Activated CD4-positive, alpha-beta T cell treated with anti-CD3 and anti-CD28 coated beads, Interleukin-2, Interleukin-6, amounts not matched to agents 100 ng/mL and 50 ng/mL, durations not matched to agents 16 hours and 8 hours (primary cell): ENCODE results near the gene C1orf94.

Experiments
- DNase-seq: peaks from one replicate; pipeline ENCODE4 v3.0.0-alpha.2; 2020

The C1orf94 gene, protein sequence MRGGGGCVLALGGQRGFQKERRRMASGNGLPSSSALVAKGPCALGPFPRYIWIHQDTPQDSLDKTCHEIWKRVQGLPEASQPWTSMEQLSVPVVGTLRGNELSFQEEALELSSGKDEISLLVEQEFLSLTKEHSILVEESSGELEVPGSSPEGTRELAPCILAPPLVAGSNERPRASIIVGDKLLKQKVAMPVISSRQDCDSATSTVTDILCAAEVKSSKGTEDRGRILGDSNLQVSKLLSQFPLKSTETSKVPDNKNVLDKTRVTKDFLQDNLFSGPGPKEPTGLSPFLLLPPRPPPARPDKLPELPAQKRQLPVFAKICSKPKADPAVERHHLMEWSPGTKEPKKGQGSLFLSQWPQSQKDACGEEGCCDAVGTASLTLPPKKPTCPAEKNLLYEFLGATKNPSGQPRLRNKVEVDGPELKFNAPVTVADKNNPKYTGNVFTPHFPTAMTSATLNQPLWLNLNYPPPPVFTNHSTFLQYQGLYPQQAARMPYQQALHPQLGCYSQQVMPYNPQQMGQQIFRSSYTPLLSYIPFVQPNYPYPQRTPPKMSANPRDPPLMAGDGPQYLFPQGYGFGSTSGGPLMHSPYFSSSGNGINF

GRCh38 chr1:34176830-34177603 lies at the start of gene C1orf94:
Gene C1orf94, plus strand, starts transcription at chr1:34176907. Its CDS starts 883 bp downstream, at chr1:34177790.
- DNase-seq = no peak

DNA sequence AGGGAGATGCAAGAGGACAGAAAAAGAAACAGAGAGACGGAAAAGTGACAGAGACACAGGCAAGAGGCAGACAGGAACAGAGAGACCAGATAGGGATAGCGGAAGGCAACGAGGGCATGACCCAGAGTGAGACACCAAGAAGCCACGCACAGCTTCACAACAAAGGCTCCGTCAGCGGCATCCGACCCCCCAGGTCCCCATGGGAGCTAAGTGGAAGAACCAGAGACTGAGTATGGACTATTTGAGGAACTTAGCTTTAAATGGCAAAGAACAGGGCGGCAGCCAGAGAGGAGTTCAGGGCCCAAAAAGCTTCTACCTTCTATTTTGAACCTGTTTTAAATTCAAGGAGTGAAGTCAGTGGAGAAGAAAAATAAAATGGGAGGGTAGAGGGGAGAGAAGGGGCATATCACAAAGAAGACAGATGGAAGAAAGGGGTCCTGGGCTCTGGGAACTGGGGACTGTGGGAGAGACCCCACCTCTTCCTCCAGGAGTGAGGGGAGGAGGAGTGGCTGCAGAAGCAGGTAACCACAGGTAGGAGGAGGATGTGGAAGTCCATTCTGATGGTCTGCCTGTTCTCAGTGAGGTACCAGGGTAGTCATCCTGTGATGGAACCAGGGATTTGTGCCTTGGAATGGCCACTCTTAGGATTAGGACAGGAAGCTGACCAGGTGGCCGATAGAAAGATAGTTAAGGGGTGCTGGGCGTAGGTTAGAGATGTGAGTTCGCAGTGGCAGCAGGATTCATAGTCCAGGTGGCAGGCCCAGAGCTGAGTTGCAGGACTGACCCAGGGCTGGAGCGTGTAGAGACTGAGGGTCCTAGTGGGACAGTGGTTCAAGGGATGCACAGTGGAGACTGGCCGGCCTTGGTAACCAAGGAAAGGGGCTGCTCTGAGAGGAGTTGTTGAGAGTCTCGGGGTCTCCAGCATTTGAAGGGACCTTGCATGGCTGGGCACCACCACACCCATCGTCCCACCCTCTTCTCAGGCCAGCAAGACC lies 49.4 kb upstream of the C1orf94 start:
- DNase-seq = no peak

GRCh38 chr1:34128186-34128889 lies 48.4 kb upstream of the C1orf94 start:
- no peak for DNase-seq

DNA sequence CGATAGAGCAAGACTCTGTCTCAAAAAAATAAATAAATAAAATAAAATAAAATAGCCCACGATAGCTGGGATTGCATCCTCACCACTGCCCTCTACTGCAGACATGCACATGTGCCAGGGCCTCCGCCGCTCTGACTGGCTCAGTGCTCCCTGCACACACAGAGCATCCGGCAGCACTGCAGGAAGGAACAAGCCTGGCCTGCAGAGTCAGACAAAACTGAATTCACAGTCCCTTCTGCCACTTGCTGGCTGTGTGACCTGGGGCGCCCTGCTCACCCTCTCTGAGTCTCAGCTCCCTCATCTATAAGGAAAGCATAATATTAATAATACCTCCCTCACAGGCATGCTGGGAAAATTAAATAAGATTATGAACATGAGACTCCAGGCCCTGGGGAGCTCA lies 47.1 kb upstream of the C1orf94 start:
- no peak for DNase-seq

DNA sequence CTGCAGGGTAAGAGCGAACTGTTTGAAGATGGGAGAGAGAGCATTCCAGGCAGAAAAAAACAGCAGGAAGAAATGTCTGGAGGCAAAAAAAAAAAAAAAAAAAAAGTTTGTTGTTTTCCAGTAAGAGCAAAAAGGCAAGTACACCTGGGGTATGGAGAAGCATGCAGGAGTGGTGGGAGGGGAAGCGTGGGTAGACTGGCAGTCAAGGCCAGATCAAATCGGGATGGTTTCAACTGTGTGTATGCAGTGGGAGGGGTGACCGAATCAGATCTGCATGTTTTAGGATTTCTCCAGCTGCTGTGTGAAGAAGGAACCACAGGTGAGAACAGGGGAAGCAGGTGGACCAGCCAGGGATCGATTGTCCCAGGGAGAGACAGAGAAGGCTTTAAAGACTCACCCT lies 46.4 kb upstream of the C1orf94 start:
- DNase-seq = no peak

GRCh38 chr1:34131396-34132160 lies 45.1 kb upstream of the C1orf94 start:
- DNase-seq = no peak

GRCh38 chr1:34132161-34132420 lies 44.6 kb upstream of the C1orf94 start:
- no peak for DNase-seq

DNA sequence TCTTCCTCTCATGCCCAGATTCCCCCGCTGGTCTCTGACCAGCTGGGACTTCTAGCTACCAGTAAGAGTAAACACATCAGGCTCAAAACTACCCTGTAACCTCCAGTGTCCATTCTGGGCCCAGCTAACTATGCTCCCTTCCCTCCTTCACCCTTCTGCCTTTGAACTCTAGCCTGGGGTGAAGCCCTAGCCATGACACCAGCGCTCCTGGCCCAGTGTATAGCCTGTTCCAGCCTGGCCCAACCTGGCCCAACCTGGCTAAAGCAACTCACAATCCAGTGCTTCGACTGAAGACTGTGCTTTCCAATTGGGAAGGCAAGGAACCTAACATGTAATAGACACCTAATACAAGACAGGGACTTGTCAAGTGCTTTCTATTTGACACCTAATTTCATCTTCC lies 39.3 kb upstream of the C1orf94 start:
- no peak for DNase-seq

DNA sequence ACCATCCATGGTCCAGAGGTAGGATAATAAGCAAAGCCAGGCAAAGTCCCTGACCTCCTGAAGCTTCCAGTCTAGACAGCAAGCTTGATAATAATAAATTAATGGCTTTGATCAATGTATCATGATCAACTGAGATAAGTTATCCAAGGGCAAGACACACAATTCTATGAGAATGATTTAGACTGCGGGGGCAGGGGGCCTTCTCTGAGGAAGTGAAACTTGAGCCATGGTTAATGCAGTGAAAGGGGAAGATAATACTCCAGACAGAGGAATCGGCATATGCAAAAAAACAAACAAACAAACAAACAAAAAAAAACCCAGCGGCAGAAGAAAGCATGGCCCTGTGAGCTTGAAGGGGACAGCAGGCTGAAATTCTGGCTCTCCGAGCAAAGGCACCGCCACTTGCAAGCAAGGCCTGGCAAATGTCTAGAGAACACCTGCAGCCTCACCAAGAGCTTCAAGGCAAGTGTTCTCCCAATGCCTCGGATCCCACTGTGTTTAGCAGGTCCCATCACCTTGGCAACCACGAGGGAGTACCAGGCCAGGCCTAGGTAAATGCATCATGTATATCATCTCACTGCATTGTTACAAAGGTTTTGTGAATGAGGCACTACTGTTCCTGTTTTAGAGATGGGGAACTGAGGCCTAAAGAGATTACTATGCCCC lies 36.6 kb upstream of the C1orf94 start:
- no peak for DNase-seq

DNA sequence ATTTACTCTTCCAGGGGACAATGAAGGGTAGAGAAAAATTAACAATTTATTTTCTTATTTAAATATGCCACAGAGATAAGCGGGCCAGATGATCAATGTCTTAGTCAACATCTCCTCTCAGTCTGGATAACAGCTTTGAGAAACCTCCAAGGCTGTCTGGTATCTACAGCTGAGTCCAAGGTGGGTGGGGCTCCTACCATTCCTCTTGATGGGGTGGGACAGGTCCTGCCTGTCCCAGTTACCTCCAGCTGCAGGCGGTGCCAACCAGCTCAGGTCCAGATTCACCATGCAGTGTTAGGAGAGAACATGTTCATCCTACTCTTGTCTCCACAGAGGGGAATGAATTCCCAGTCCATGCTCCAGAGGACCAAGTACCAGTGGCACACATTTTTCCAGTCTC lies 32.7 kb upstream of the C1orf94 start:
- DNase-seq = no peak

DNA sequence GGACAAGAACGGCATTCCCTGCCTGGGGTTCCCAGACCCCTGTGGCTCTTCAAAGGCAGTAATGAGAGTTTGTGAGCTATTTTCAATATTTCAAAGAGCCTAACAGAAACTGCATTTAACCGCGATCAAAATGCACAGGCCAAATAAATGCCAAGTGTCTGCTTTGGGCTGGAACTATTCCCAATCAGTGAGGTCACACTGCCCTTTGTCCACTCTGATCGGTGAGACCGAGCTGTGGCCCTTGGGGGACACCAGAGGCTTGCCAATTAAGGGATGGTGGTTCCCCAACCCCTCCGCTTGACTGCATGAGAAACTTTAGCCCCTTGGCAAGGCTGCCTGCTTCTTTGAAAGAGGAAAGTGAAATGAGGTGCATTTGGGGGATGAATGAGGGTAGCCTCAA lies 31.9 kb upstream of the C1orf94 start:
- no peak for DNase-seq

DNA sequence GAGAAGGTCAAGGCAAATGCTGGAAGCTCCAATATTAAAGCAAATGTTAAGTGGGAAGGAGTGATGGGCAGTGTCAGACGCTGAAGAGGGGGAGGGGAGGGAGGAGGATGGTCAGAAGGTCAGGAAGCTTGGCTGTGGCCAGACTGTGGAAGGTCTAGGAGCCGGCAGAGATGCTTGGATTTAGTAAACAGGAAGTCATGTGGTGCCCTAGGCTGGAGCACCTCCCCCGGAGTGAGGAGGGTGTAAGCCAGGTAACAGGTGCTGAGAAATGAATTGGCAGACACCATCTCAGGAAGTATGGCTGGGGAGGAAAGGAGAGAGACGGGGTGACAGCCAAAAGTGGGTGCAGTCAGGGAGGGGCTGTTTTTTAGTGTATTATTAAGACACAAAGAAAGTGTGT lies 29.4 kb upstream of the C1orf94 start:
- DNase-seq = no peak

DNA sequence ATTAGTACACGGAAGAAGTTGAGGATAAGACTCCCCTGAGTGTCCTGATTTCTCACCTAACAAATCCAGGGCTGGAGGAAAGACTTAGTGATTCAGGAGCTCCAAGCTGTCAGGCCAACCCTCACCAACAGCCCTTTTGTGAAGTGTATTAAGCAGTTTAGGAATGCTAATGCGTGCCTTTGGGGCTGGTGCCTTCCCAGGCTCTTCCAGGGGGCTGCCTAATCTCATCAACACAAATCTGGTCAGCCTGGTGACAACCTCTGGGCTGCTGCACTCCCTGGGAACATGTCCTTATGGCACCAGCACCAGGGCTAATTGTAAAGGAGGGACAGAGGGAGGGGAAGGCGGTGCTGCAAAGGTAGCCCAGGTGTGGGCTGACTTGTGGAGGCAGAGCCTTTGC lies 27.2 kb upstream of the C1orf94 start:
- DNase-seq = no peak

DNA sequence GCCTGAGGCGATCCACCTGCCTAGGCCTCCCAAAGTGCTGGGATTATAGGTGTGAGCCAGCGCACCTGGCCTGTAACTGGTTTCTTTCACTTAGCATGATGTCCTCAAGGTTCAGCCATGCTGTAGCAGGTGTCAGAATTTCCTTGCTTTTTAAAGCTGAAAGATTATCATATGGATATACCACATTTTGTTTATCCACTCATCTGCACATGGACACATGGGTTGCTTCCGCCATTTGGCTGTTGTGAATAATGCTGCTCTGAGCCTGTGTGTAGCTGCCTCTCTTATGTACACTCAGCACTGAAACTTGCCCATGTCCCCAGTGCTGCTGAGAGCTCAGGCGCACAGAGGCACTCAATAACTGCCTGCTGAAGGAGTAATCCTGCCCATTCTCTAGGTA lies 23.5 kb upstream of the C1orf94 start:
- no peak for DNase-seq

DNA sequence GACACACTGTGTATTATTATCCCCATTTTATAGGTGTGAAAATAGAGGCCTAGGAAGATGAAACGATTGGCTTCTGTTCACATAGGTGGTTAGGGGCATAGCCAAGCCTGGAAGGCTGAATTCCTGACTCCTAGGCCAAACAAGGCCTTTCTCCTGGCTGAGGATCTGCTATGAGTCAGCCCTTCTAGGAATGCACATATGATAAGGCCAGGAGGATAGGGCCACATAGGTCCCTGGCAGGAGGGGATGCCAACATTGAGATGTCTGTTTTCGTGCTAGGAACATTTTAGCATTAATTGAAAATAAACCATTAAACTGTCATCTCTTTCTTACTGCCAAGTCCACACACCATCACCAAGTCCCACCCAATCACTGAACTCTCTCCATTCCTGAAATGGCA lies 20.8 kb upstream of the C1orf94 start:
- no peak for DNase-seq

- DNase-seq = no peak
Measured at GRCh38 chr1:34156739-34157138, 20.0 kb upstream of the C1orf94 start.

DNA sequence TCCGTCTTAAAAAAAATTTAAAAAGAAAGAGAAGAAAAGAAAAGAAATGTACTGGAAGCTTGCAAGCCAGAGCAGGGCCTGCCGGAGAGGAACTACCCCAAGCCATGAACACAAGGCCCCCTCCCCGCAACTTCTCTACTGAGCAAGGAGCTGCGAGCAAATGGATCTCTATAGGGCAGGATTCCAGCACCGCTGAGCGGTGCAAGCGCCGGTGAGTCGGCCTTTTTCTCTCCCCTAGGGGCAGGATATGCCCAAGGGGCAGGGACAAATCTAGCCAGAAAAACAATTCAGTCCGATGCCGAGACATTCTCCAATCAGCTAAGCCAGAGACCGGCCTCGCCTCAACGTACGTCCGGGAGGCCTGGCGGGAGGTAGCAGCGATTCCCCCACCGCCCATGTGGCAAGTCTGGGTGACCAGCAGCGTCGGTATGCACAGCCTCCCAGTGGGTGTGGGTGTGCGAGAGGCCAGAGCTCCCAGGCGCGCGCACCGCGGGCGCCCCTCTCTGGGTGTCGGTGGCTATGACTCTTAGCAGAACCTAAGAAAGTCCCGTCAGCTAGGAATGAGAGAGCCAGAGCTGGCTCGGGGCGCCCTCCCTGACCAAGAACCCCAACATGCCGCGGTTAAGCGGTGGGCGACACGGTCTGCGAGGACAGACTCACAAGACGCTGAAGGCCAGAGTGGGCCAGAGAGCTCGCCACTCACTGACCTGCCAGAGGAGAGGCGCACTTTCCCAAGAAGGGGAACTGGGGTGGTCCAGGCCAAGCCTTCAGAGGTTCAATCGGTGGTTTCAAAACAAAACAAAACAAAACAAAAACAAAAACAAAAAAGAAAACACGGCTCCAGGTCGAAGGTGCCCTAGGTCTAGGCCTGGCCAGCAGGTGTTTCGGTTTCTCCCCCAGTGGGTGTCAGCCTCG lies 13.6 kb upstream of the C1orf94 start:
- DNase-seq = peak; percentile 62

DNA sequence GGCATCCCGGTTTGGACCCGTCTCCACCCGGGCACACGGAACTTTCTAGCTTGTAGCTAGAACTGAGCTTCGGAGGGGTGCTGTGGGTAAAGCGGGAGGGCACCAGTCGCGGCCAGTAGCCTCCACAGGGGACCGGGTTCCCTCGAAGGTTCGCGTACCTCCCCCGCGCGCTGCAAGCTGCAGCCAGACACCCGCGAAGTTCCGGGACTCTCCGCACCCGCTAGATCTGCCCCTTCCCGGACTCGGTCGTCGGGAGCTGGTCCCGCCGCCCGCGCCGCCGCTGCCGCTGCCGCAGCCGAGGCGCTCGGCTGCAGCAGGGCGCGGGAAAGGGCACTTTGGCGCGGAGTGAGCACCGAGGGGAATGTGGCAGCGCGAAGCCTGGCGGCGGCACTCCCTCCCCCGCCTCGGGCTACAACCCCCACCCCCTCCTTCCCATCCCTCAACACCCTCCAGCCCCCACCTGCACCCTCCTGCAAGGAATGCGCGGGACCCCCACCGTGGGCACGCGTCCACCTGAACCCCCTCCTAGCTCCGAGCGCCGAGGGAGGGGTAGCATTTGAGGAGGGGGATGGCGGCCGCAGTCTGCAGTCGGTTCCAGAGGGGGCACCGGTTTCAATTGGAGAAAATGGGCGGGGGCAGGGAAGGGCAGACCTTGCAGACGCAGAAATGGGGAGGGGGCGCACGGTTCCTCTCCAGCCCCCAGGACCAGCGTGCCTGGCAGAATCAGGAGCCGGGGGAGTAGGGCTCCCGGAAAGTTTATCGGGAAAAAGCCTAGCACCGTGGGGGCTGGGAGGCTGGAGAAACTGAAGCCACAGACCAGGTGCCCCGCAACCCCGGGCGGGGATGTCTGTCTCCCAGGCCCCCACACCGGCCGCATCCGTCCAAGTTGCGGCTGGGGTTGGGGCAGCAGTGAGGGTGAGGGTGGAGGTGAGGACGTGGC lies 12.6 kb upstream of the C1orf94 start:
- no peak for DNase-seq
